ENCODE results near the gene CTNNA3. TPM values are rescaled to one million over a fixed set of nuclear protein-coding genes. Genes with fewer than 3 reads are reported as not detected.

Gene CTNNA3
- polyA plus RNA-seq, 1 donor from 2014 or later = 0.14 TPM

DNA sequence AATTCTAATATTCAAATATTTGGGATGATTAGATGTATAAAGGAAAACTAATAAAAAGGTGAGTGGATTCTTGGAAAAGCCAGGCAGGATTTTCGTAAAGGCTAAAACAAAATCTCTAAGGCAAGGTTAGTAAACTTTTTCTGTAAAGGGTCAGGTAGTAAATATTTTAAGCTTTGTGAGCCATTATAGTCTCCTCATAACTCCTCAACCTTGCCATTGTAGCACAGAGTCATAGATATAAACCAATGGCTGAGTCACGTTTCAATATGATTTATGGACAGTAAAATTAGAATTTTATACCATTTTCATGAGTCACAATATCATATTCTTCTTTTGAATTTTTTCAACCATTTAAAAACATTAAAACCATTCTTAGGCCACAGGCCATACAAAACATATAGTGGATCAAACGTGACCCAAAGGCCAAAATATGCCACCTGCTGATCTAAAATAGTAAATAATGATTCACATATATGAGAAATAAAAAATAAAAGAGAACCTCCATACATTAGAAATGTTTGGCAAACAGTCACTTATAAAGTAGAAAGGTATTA lies 1422.0 kb downstream of the CTNNA3 start:
- Histone ChIP-seq H3K9ac (ENCODE audit: low read length) (no peak overlapping the region), H3F3A (ENCODE audit: insufficient read depth, low read length, poor library complexity, severe bottlenecking) (no peaks in the 10 kb centered on the region), H4K20me1 (ENCODE audit: insufficient read depth) (no peaks in the 10 kb centered on the region), H3K36me3 (ENCODE audit: insufficient read depth, low read length) (no peaks in the 10 kb centered on the region), H3K27me3 (ENCODE audit: insufficient read depth, low read depth, low read length) (no peaks in the 10 kb centered on the region), H3K4me2 (ENCODE audit: low read length) (no peak overlapping the region), H3K4me3 (ENCODE audit: low read length) (no peak overlapping the region), H3K9me2 (ENCODE audit: insufficient read depth, low read length) (no peaks in the 10 kb centered on the region), H3K79me2 (replicated peaks; ENCODE audit: insufficient read depth, low read length) (no peaks in the 10 kb centered on the region), H3K27ac (ENCODE audit: low read length) (no peak overlapping the region), H2AFZ (ENCODE audit: low read depth, low read length) (no peak overlapping the region), H3K9me3 (ENCODE audit: low read length) (no peaks in the 10 kb centered on the region)
- TF ChIP-seq, protein P1, sequence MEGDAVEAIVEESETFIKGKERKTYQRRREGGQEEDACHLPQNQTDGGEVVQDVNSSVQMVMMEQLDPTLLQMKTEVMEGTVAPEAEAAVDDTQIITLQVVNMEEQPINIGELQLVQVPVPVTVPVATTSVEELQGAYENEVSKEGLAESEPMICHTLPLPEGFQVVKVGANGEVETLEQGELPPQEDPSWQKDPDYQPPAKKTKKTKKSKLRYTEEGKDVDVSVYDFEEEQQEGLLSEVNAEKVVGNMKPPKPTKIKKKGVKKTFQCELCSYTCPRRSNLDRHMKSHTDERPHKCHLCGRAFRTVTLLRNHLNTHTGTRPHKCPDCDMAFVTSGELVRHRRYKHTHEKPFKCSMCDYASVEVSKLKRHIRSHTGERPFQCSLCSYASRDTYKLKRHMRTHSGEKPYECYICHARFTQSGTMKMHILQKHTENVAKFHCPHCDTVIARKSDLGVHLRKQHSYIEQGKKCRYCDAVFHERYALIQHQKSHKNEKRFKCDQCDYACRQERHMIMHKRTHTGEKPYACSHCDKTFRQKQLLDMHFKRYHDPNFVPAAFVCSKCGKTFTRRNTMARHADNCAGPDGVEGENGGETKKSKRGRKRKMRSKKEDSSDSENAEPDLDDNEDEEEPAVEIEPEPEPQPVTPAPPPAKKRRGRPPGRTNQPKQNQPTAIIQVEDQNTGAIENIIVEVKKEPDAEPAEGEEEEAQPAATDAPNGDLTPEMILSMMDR (IDR thresholded peaks at IDR 0.05; ENCODE audit: poor library complexity, severe bottlenecking) = no peak
- no peak for TF ChIP-seq EZH2 (IDR thresholded peaks at IDR 0.05; ENCODE audit: borderline replicate concordance, insufficient read depth, low read length, poor library complexity, severe bottlenecking)
- TF ChIP-seq EP300 (conservative IDR thresholded peaks at IDR 0.05; ENCODE audit: poor library complexity, severe bottlenecking) = no peak
- TF ChIP-seq POLR2AphosphoS5 (IDR thresholded peaks at IDR 0.05) = no peak
- no peak for TF ChIP-seq SMC3 (conservative IDR thresholded peaks at IDR 0.05; ENCODE audit: poor library complexity)
- no peak for TF ChIP-seq TAF1 (IDR thresholded peaks at IDR 0.05; ENCODE audit: low read depth)
- no peak for TF ChIP-seq RAD21 (conservative IDR thresholded peaks at IDR 0.05)
- no peak for TF ChIP-seq MXI1 (conservative IDR thresholded peaks at IDR 0.05; ENCODE audit: poor library complexity, severe bottlenecking)
- TF ChIP-seq, protein P2, sequence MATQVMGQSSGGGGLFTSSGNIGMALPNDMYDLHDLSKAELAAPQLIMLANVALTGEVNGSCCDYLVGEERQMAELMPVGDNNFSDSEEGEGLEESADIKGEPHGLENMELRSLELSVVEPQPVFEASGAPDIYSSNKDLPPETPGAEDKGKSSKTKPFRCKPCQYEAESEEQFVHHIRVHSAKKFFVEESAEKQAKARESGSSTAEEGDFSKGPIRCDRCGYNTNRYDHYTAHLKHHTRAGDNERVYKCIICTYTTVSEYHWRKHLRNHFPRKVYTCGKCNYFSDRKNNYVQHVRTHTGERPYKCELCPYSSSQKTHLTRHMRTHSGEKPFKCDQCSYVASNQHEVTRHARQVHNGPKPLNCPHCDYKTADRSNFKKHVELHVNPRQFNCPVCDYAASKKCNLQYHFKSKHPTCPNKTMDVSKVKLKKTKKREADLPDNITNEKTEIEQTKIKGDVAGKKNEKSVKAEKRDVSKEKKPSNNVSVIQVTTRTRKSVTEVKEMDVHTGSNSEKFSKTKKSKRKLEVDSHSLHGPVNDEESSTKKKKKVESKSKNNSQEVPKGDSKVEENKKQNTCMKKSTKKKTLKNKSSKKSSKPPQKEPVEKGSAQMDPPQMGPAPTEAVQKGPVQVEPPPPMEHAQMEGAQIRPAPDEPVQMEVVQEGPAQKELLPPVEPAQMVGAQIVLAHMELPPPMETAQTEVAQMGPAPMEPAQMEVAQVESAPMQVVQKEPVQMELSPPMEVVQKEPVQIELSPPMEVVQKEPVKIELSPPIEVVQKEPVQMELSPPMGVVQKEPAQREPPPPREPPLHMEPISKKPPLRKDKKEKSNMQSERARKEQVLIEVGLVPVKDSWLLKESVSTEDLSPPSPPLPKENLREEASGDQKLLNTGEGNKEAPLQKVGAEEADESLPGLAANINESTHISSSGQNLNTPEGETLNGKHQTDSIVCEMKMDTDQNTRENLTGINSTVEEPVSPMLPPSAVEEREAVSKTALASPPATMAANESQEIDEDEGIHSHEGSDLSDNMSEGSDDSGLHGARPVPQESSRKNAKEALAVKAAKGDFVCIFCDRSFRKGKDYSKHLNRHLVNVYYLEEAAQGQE (IDR thresholded peaks at IDR 0.05; ENCODE audit: borderline replicate concordance) = no peak

DNA sequence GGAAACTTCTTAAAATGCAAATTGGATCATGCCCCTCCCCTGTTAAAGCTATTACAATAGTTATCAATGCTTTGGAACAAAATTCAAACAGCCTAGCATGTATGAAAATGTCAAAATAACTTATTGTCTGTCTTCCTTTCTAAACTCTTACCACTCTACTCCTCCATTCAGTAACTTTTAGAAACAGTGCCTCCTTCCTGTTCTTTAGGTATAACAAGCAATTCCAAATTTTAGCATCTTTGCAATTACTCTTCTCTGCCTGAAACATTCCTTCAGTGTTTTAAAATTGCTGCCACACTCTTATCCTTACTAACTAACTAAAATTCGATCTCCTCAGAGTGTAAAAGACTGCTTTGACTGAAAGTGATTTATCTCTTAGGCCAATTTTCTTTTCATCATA lies 1430.6 kb downstream of the CTNNA3 start:
- Histone ChIP-seq H3K36me3 (ENCODE audit: insufficient read depth, low read length) (no peaks in the 10 kb centered on the region), H3K9me2 (ENCODE audit: insufficient read depth, low read length) (no peaks in the 10 kb centered on the region), H3K27ac (ENCODE audit: low read length) (no peak overlapping the region), H3K79me2 (replicated peaks; ENCODE audit: insufficient read depth, low read length) (no peaks in the 10 kb centered on the region), H2AFZ (ENCODE audit: low read depth, low read length) (no peak overlapping the region), H3K27me3 (ENCODE audit: insufficient read depth, low read depth, low read length) (no peaks in the 10 kb centered on the region), H3K4me2 (ENCODE audit: low read length) (no peak overlapping the region), H3K4me3 (ENCODE audit: low read length) (no peak overlapping the region), H3F3A (ENCODE audit: insufficient read depth, low read length, poor library complexity, severe bottlenecking) (no peaks in the 10 kb centered on the region), H4K20me1 (ENCODE audit: insufficient read depth) (no peaks in the 10 kb centered on the region), H3K9ac (ENCODE audit: low read length) (no peak overlapping the region), H3K9me3 (ENCODE audit: low read length) (no peaks in the 10 kb centered on the region)
- TF ChIP-seq RAD21 (conservative IDR thresholded peaks at IDR 0.05) (no peak), MXI1 (conservative IDR thresholded peaks at IDR 0.05; ENCODE audit: poor library complexity, severe bottlenecking) (no peak), POLR2AphosphoS5 (IDR thresholded peaks at IDR 0.05) (no peak), EP300 (conservative IDR thresholded peaks at IDR 0.05; ENCODE audit: poor library complexity, severe bottlenecking) (no peak)
- TF ChIP-seq, protein P1 (IDR thresholded peaks at IDR 0.05; ENCODE audit: poor library complexity, severe bottlenecking) = no peak
- TF ChIP-seq, protein P2 (IDR thresholded peaks at IDR 0.05; ENCODE audit: borderline replicate concordance) = no peak
